A673 (cell line): Measurements from ENCODE around the gene ADGRF4. TPM values are rescaled to one million over a fixed set of nuclear protein-coding genes. Genes with fewer than 3 reads are reported as not detected.

Source experiments
- BruUV-seq: library from RNA; stranded (reverse); fragments of 400-500 nt; replicated peaks from 2 replicates; lab custom pipeline; 2021; lab: Mats Ljungman, UMichigan
- CTCF ChIA-PET: fragments of 300-600 bp; sonication (Branson Sonifier 250); formaldehyde crosslinking; loops from one replicate; lab custom pipeline; 2022; ENCODE audit warnings: antibody characterized with exemption; lab: Charles Lee
- POLR2A ChIA-PET: fragments of 300-600 bp; sonication (Branson Sonifier 250); formaldehyde crosslinking; loops from one replicate; lab custom pipeline; 2022; ENCODE audit warnings: antibody characterized with exemption; ENCODE audit not compliant: low non-redundant PET; lab: Charles Lee
- DNase-seq: peaks from one replicate; pipeline ENCODE4 v3.0.0-alpha.2; 2015; ENCODE audit warnings: low spot score
- H3K27ac ChIP-seq: fragments of 200-600 bp; sonication (generic); 2 replicates; pipeline ENCODE4 v1.5.1; 2016; ENCODE audit warnings: mixed run types, low read depth, mild to moderate bottlenecking, mixed read lengths, antibody characterized with exemption, low read length; ENCODE audit not compliant: poor library complexity, severe bottlenecking
- H3K27me3 ChIP-seq: fragments of 200-600 bp; sonication (generic); replicated peaks from 2 replicates; pipeline ENCODE4 v1.6.1; 2017; ENCODE audit warnings: mixed run types, low read depth, mild to moderate bottlenecking, mixed read lengths, antibody characterized with exemption, low read length; ENCODE audit not compliant: insufficient read depth, poor library complexity
- H3K36me3 ChIP-seq: fragments of 200-600 bp; sonication (generic); 2 replicates; pipeline ENCODE4 v1.6.1; 2016; ENCODE audit warnings: mixed run types, mild to moderate bottlenecking, mixed read lengths, antibody characterized with exemption, low read length; ENCODE audit not compliant: insufficient read depth, poor library complexity, severe bottlenecking
- H3K4me1 ChIP-seq: fragments of 200-600 bp; sonication (generic); 2 replicates; pipeline ENCODE4 v1.6.1; 2017; ENCODE audit warnings: mixed run types, mild to moderate bottlenecking, mixed read lengths, antibody characterized with exemption, low read length; ENCODE audit not compliant: insufficient read depth, poor library complexity, severe bottlenecking
- H3K4me3 ChIP-seq: fragments of 200-600 bp; sonication (generic); 2 replicates; pipeline ENCODE4 v1.5.1; 2016; ENCODE audit warnings: low read depth, mixed run types, mild to moderate bottlenecking, mixed read lengths, low read length; ENCODE audit not compliant: poor library complexity, severe bottlenecking
- H3K9me3 ChIP-seq: fragments of 200-600 bp; sonication (generic); 2 replicates; pipeline ENCODE4 v1.6.1; 2016; ENCODE audit warnings: mixed run types, low read depth, mild to moderate bottlenecking, mixed read lengths, antibody characterized with exemption, low read length; ENCODE audit not compliant: poor library complexity, severe bottlenecking
- CTCF ChIP-seq: fragments of 300-800, 200-600 bp; sonication (generic); conservative IDR thresholded peaks from 2 replicates; pipeline ENCODE4 v1.5.1; 2017; ENCODE audit warnings: low read depth, mild to moderate bottlenecking, antibody characterized with exemption, low read length, moderate library complexity, mixed read lengths
- EZH2 ChIP-seq: fragments of 200-600 bp; sonication (generic); IDR thresholded peaks from 2 replicates; pipeline ENCODE4 v1.6.1; 2017; ENCODE audit warnings: borderline replicate concordance, low read depth, mild to moderate bottlenecking, mixed read lengths, antibody characterized with exemption, low read length; ENCODE audit not compliant: poor library complexity, severe bottlenecking
- intact Hi-C: fragments of 100-400 bp; cut with micrococcal nuclease; formaldehyde crosslinking; loops from one replicate; pipeline ENCODE4 v1.10.0; 2022; ENCODE audit not compliant: unreplicated experiment
- total RNA-seq: library from RNA; stranded (reverse); gene quantifications from 2 replicates; pipeline ENCODE4 v1.2.3, GENCODE V29; 2021

ADGRF4 gene
- total RNA-seq, 1 experiment from 2014 or later = not detected

DNA sequence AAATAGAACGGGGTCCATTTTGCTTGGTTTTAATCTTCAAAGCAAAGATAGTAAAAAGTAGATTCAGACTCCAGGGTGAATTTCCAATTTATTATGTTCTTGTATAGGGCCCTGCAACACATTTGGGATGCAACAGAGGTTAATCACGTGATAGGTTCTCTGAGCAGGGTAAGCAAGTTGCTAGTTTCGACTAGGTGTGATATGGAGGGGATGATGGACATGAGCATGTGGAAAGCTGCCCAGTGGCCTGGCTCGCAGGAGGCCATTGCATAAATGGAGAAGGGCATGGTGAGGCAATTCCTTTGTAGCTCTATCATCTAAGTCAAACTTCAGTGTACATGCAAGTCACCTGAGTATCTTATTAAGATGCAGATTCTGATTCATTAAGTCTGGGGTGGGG is 17.7 kb upstream of the ADGRF4 start:
- Histone ChIP-seq H3K27me3 (no peaks in the 10 kb centered on the region), H3K4me3 (no peak overlapping the region), H3K36me3 (no peaks in the 10 kb centered on the region), H3K4me1 (no peaks in the 10 kb centered on the region), H3K9me3 (no peaks in the 10 kb centered on the region), H3K27ac (no peak overlapping the region)
- DNase-seq = no peak
- intact Hi-C loops = no loop called here
- no TSS peak for BruUV-seq
- TF ChIP-seq EZH2 (no peak), CTCF (no peak)
- CTCF ChIA-PET = no interaction called here
- POLR2A ChIA-PET = no interaction called here

GRCh38 chr6:47681201-47681990 is 17.0 kb upstream of the ADGRF4 start:
- DNase-seq = no peak
- no peaks in the 10 kb centered on the region for H3K36me3 ChIP-seq
- intact Hi-C loops = no loop called here
- no TSS peak for BruUV-seq
- no peak overlapping the region for H3K27ac ChIP-seq
- ChIA-PET CTCF (no interaction called here), POLR2A (no interaction called here)
- no peak for TF ChIP-seq CTCF
- TF ChIP-seq EZH2 = no peak
- H3K9me3 ChIP-seq = no peaks in the 10 kb centered on the region
- no peaks in the 10 kb centered on the region for H3K27me3 ChIP-seq
- no peak overlapping the region for H3K4me3 ChIP-seq
- H3K4me1 ChIP-seq = no peaks in the 10 kb centered on the region

DNA sequence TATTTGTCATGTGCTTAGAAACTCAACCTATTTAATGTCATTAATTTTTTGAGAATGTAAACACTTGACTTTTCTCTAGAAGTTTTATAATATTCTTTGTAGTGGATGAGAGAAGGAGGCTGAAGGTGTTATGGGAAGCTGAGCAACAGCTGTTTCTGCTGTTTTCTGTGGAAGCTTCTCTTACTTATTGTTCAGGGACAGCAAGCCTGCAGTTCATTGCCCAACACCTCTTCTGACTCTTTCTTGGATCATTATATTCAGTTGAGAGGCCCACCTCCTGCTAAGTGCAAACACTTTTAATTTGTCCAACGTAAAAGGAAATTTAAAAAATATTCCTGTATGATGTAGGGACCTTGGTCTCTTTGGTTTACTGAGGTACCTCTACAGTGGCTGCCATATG is 12.0 kb upstream of the ADGRF4 start:
- H3K4me3 ChIP-seq = no peak overlapping the region
- no peaks in the 10 kb centered on the region for H3K36me3 ChIP-seq
- H3K9me3 ChIP-seq = no peaks in the 10 kb centered on the region
- intact Hi-C loops = no loop called here
- TF ChIP-seq EZH2 (no peak), CTCF (no peak)
- BruUV-seq = no TSS peak
- no peak overlapping the region for H3K27ac ChIP-seq
- H3K4me1 ChIP-seq = no peaks in the 10 kb centered on the region
- CTCF ChIA-PET = no interaction called here
- POLR2A ChIA-PET = no interaction called here
- no peak for DNase-seq
- H3K27me3 ChIP-seq = no peaks in the 10 kb centered on the region
